HCT116 (cell line): Measurements from ENCODE around the gene TRNAU1AP.
"Not testable (repeated sequence)": the region's sequence is repeated elsewhere in the genome, so short reads cannot be mapped to it uniquely, and the experiment has no call there.

Experiments
- CBX3 ChIP-seq: IDR thresholded peaks from 2 replicates; pipeline ENCODE4 v1.6.1; 2012; ENCODE audit warnings: low read depth
- CTCF ChIP-seq, 3 experiments: fragments of 200-600 bp in 1 of 3; sonication (generic) in 1 of 3; IDR thresholded peaks in 2 of 3; conservative IDR thresholded peaks in 1 of 3; 2 replicates each; pipeline ENCODE4 v1.5.1; 2012 to 2017; ENCODE audit warnings: low read depth in 2 of 3, low read length in 2 of 3, antibody characterized with exemption in 1 of 3, borderline replicate concordance in 1 of 3, control low read depth in 1 of 3, mild to moderate bottlenecking in 1 of 3, mixed read lengths in 1 of 3, mixed run types in 1 of 3, moderate library complexity in 1 of 3; ENCODE audit not compliant: insufficient read depth in 1 of 3
- EZH2phosphoT487 ChIP-seq: fragments of 200-600 bp; IDR thresholded peaks from 2 replicates; pipeline ENCODE4 v1.6.1; 2018; ENCODE audit warnings: antibody characterized with exemption, borderline replicate concordance
- MAX ChIP-seq: IDR thresholded peaks from 2 replicates; pipeline ENCODE4 v1.6.1; 2012
- POLR2A ChIP-seq: IDR thresholded peaks from 2 replicates; pipeline ENCODE4 v1.7.0; 2011; ENCODE audit warnings: borderline replicate concordance; ENCODE audit not compliant: insufficient read depth, insufficient read length; ENCODE audit errors: extremely low read depth

GRCh38 chr1:28525002-28525642, 27.8 kb upstream of the TRNAU1AP start:
- not testable (repeated sequence) for TF ChIP-seq CTCF (IDR thresholded peaks at IDR 0.05 in 2 of 3, conservative IDR thresholded peaks at IDR 0.05 in 1 of 3; ENCODE audit: borderline replicate concordance in 1 of 3, insufficient read depth in 1 of 3, low read depth in 2 of 3, low read length in 2 of 3); CBX3; EZH2phosphoT487; MAX; POLR2A
